ENCODE measurements around the gene CSF1.
"Not testable (repeated sequence)": the region's sequence is repeated elsewhere in the genome, so short reads cannot be mapped to it uniquely, and the experiment has no call there.

Gene CSF1

DNA sequence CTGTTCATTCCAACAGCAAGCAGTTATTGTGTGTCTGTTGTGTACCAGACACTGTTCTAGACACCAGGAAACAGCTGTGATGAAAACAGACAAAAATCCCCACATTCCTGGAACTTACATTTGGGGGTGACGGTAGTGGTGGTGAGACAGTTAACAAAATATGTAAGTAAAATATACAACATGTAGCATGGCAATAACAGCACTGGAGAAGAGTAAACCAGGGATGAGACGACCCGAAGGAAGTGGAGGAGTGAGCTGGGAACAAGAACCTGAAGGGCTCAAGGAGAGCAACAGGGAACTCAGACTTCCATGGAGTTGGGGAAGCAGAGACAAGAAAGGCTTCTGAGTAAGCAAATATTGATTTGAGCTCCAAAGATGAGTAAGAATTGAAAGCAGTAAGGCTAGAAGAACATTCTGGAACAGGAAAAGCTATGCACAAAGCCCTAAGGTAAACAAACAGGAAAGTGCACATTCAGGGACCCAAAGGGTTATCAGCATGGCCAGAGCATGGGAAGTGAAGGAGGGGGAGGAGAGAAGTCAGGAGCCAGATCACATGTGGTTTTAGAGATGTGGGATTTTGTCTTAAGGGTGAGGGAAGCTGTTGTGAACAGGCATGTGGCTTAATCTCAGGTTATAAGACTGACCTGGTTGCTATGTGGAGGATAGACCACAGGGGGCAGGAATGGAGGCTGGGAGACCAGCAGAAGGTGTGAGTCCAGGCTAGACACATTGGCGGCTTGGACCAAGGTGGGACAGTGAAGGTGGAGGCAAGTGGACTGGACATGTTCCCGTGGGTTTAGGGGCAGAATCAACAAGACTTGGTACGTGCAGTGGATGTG is 7.3 kb downstream of the CSF1 start:
- TF ChIP-seq ZNF274 (IDR thresholded peaks at IDR 0.05; ENCODE audit: low read depth, low read length) = no peak
- no peak for TF ChIP-seq YY1 (IDR thresholded peaks at IDR 0.05; ENCODE audit: insufficient read depth, insufficient read length)
- TF ChIP-seq SUZ12 (IDR thresholded peaks at IDR 0.05; ENCODE audit: extremely low read depth, insufficient read depth, insufficient read length) = no peak
- no peaks in the 10 kb centered on the region for H3K9me3 ChIP-seq (ENCODE audit: insufficient read depth, low read length)
- no peaks in the 10 kb centered on the region for H3K4me1 ChIP-seq (ENCODE audit: insufficient read depth, insufficient read length)
- DNase-seq (ENCODE audit: low read depth, low spot score) = no peak
- H3K9ac ChIP-seq (ENCODE audit: insufficient read length, low read depth) = no peak overlapping the region
- no peak overlapping the region for H3K4me3 ChIP-seq (ENCODE audit: insufficient read length, low read depth)
- no peaks in the 10 kb centered on the region for H3K27me3 ChIP-seq (ENCODE audit: insufficient read depth, insufficient read length)
- peaks cover 97% of the 10 kb centered on the region for H3K36me3 ChIP-seq (ENCODE audit: insufficient read depth, insufficient read length, low read length)

DNA sequence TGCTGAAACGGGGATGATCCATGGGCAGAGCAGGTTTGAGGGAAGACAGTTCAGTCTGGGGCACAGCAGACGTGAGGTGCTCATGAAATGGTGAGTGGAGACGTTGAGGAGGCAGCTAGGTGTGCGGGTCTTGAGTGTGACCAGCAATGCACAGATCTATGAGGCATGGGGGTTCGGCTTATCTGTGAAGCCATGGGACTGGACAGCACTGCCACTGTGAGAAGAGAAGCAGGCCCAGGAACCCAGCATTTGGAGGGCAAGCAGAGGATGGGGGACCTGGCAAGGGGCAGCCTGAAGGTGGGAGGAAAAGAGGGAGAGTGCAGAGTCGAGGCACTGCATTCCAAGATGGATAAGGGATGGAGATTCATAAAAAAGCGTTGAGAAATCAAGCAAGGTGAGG is 8.0 kb downstream of the CSF1 start:
- no peaks in the 10 kb centered on the region for H3K27me3 ChIP-seq (ENCODE audit: insufficient read depth, insufficient read length)
- no peak overlapping the region for H3K4me3 ChIP-seq (ENCODE audit: insufficient read length, low read depth)
- no peak overlapping the region for H3K9ac ChIP-seq (ENCODE audit: insufficient read length, low read depth)
- H3K36me3 ChIP-seq (ENCODE audit: insufficient read depth, insufficient read length, low read length) = peaks cover 97% of the 10 kb centered on the region
- H3K4me1 ChIP-seq (ENCODE audit: insufficient read depth, insufficient read length) = no peaks in the 10 kb centered on the region
- TF ChIP-seq SUZ12 (IDR thresholded peaks at IDR 0.05; ENCODE audit: extremely low read depth, insufficient read depth, insufficient read length) = no peak
- TF ChIP-seq ZNF274 (IDR thresholded peaks at IDR 0.05; ENCODE audit: low read depth, low read length) = no peak
- TF ChIP-seq YY1 (IDR thresholded peaks at IDR 0.05; ENCODE audit: insufficient read depth, insufficient read length) = no peak
- no peaks in the 10 kb centered on the region for H3K9me3 ChIP-seq (ENCODE audit: insufficient read depth, low read length)
- DNase-seq (ENCODE audit: low read depth, low spot score) = no peak

DNA sequence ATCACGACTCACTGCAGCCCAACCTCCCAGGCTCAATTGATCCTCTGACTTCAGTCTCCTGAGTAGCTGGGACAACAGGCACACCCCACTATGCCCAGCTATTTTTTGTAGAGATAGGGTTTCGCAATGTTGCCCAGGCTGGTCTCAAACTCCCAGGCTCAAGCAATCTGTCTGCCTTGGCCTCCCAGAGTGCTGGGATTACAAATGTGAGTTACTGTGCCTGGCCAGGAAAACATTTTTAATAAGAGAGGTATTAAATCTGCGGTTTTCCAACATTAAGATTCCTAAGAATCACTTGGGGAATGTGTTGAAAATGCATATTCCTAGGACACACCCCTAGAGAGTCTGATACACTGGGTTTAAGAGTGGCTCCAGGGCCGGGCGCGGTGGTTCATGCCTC is 8.7 kb downstream of the CSF1 start:
- DNase-seq (ENCODE audit: low read depth, low spot score) = no peak
- Histone ChIP-seq H3K4me3 (ENCODE audit: insufficient read length, low read depth) (no peak overlapping the region), H3K4me1 (ENCODE audit: insufficient read depth, insufficient read length) (no peaks in the 10 kb centered on the region), H3K9ac (ENCODE audit: insufficient read length, low read depth) (no peak overlapping the region), H3K9me3 (ENCODE audit: insufficient read depth, low read length) (no peaks in the 10 kb centered on the region), H3K36me3 (ENCODE audit: insufficient read depth, insufficient read length, low read length) (peaks cover 98% of the 10 kb centered on the region), H3K27me3 (ENCODE audit: insufficient read depth, insufficient read length) (no peaks in the 10 kb centered on the region)
- TF ChIP-seq ZNF274 (IDR thresholded peaks at IDR 0.05; ENCODE audit: low read depth, low read length) (no peak), YY1 (IDR thresholded peaks at IDR 0.05; ENCODE audit: insufficient read depth, insufficient read length) (no peak), SUZ12 (IDR thresholded peaks at IDR 0.05; ENCODE audit: extremely low read depth, insufficient read depth, insufficient read length) (no peak)

DNA sequence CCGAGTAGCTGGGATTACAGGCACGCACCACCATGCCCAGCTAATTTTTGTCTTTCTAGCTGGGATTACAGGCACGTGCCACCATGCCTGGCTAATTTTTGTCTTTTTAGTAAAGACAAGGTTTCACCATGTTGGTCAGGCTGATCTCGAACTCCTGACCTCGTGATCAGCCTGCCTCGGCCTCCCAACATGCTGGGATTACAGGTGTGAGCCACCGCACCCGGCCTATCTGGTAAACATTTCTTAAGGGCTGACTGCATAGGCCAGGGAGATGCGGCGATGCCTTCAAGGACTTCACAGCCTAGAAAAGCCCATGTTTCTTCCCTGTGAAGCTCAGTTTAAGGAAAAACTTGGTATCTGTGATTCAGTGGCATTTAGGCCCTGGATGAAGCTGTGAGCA is 9.7 kb downstream of the CSF1 start:
- not testable (repeated sequence) for H3K27me3 ChIP-seq (ENCODE audit: insufficient read depth, insufficient read length); DNase-seq (ENCODE audit: low read depth, low spot score); H3K4me3 ChIP-seq (ENCODE audit: insufficient read length, low read depth); H3K9me3 ChIP-seq (ENCODE audit: insufficient read depth, low read length); H3K4me1 ChIP-seq (ENCODE audit: insufficient read depth, insufficient read length); H3K9ac ChIP-seq (ENCODE audit: insufficient read length, low read depth)
- H3K36me3 ChIP-seq (ENCODE audit: insufficient read depth, insufficient read length, low read length) = peaks cover 98% of the 10 kb centered on the region

DNA sequence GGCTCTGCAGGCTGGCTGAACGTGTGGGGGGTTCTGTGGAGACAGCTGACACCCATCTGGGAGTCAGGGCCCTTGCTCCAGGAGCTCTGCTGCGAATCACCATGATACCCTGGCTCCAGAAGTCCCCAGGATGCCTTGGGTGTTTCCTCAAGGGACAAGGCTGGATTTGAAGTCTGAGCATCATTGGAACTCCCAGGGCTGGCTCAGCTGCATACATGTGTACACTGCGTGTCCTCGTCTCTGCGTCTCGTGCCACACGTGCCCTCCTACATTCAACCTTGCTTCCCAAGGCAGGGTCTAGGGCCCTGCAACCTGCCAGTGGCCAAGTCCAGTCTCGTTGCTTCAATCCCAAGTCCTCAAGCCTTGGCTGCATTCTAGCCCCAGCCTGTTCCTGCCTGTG is 11.7 kb downstream of the CSF1 start:
- Histone ChIP-seq H3K36me3 (ENCODE audit: insufficient read depth, insufficient read length, low read length) (peaks cover 97% of the 10 kb centered on the region), H3K27me3 (ENCODE audit: insufficient read depth, insufficient read length) (no peaks in the 10 kb centered on the region), H3K4me3 (ENCODE audit: insufficient read length, low read depth) (no peak overlapping the region), H3K4me1 (ENCODE audit: insufficient read depth, insufficient read length) (no peaks in the 10 kb centered on the region), H3K9ac (ENCODE audit: insufficient read length, low read depth) (no peak overlapping the region), H3K9me3 (ENCODE audit: insufficient read depth, low read length) (no peaks in the 10 kb centered on the region; the same call in 1 of the 2 replicates)
- TF ChIP-seq YY1 (IDR thresholded peaks at IDR 0.05; ENCODE audit: insufficient read depth, insufficient read length) (no peak), ZNF274 (IDR thresholded peaks at IDR 0.05; ENCODE audit: low read depth, low read length) (no peak), SUZ12 (IDR thresholded peaks at IDR 0.05; ENCODE audit: extremely low read depth, insufficient read depth, insufficient read length) (no peak)
- DNase-seq (ENCODE audit: low read depth, low spot score) = no peak

DNA sequence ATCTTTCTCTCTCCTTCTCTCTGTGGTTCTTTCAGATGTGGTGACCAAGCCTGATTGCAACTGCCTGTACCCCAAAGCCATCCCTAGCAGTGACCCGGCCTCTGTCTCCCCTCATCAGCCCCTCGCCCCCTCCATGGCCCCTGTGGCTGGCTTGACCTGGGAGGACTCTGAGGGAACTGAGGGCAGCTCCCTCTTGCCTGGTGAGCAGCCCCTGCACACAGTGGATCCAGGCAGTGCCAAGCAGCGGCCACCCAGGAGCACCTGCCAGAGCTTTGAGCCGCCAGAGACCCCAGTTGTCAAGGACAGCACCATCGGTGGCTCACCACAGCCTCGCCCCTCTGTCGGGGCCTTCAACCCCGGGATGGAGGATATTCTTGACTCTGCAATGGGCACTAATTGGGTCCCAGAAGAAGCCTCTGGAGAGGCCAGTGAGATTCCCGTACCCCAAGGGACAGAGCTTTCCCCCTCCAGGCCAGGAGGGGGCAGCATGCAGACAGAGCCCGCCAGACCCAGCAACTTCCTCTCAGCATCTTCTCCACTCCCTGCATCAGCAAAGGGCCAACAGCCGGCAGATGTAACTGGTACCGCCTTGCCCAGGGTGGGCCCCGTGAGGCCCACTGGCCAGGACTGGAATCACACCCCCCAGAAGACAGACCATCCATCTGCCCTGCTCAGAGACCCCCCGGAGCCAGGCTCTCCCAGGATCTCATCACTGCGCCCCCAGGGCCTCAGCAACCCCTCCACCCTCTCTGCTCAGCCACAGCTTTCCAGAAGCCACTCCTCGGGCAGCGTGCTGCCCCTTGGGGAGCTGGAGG is 12.7 kb downstream of the CSF1 start:
- Histone ChIP-seq H3K9ac (ENCODE audit: insufficient read length, low read depth) (no peak overlapping the region), H3K4me3 (ENCODE audit: insufficient read length, low read depth) (no peak overlapping the region), H3K9me3 (ENCODE audit: insufficient read depth, low read length) (no peaks in the 10 kb centered on the region; the same call in 1 of the 2 replicates), H3K27me3 (ENCODE audit: insufficient read depth, insufficient read length) (no peaks in the 10 kb centered on the region), H3K4me1 (ENCODE audit: insufficient read depth, insufficient read length) (no peaks in the 10 kb centered on the region), H3K36me3 (ENCODE audit: insufficient read depth, insufficient read length, low read length) (peaks cover 97% of the 10 kb centered on the region)
- TF ChIP-seq ZNF274 (IDR thresholded peaks at IDR 0.05; ENCODE audit: low read depth, low read length) (no peak), YY1 (IDR thresholded peaks at IDR 0.05; ENCODE audit: insufficient read depth, insufficient read length) (no peak), SUZ12 (IDR thresholded peaks at IDR 0.05; ENCODE audit: extremely low read depth, insufficient read depth, insufficient read length) (no peak)
- DNase-seq (ENCODE audit: low read depth, low spot score) = no peak

DNA sequence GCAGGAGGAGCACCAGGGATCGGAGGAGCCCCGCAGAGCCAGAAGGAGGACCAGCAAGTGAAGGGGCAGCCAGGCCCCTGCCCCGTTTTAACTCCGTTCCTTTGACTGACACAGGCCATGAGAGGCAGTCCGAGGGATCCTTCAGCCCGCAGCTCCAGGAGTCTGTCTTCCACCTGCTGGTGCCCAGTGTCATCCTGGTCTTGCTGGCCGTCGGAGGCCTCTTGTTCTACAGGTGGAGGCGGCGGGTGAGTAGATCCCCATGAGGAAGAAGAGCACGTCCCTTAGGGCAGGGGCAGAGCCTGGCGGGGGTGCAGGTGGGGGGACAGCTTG is 13.3 kb downstream of the CSF1 start:
- Histone ChIP-seq H3K27me3 (ENCODE audit: insufficient read depth, insufficient read length) (no peaks in the 10 kb centered on the region), H3K4me1 (ENCODE audit: insufficient read depth, insufficient read length) (peaks cover 2% of the 10 kb centered on the region), H3K4me3 (ENCODE audit: insufficient read length, low read depth) (no peak overlapping the region), H3K36me3 (ENCODE audit: insufficient read depth, insufficient read length, low read length) (peaks cover 97% of the 10 kb centered on the region), H3K9ac (ENCODE audit: insufficient read length, low read depth) (no peak overlapping the region), H3K9me3 (ENCODE audit: insufficient read depth, low read length) (no peaks in the 10 kb centered on the region; the same call in 1 of the 2 replicates)
- DNase-seq (ENCODE audit: low read depth, low spot score) = no peak
- TF ChIP-seq YY1 (IDR thresholded peaks at IDR 0.05; ENCODE audit: insufficient read depth, insufficient read length) = no peak
- no peak for TF ChIP-seq ZNF274 (IDR thresholded peaks at IDR 0.05; ENCODE audit: low read depth, low read length)
- TF ChIP-seq SUZ12 (IDR thresholded peaks at IDR 0.05; ENCODE audit: extremely low read depth, insufficient read depth, insufficient read length) = no peak
